HEK293 (cell line): Measurements from ENCODE around the gene CTXND2.

Experiments used
- PBX3 ChIP-seq: sonication (generic); formaldehyde crosslinking; IDR thresholded peaks from 2 replicates; pipeline ENCODE4 v1.8.1; 2022; ENCODE audit warnings: mild to moderate bottlenecking, moderate library complexity, missing genetic modification reagents
- SP2 ChIP-seq: fragments of 450-650 bp; formaldehyde crosslinking; IDR thresholded peaks from 2 replicates; pipeline ENCODE4 v1.5.1; 2016; ENCODE audit warnings: missing biosample characterization, missing genetic modification characterization
- ZBTB8A ChIP-seq: fragments of 450-650 bp; formaldehyde crosslinking; IDR thresholded peaks from 2 replicates; pipeline ENCODE4 v1.5.1; 2016; ENCODE audit warnings: missing biosample characterization, missing genetic modification characterization
- ZNF146 ChIP-seq: fragments of 450-650 bp; formaldehyde crosslinking; IDR thresholded peaks from 2 replicates; pipeline ENCODE4 v1.5.1; 2016; ENCODE audit warnings: missing biosample characterization, missing genetic modification characterization
- ZNF274 ChIP-seq, 2 experiments: fragments of 200-500 bp in 1 of 2; fragments of 450-650 bp in 1 of 2; sonication (Bioruptor generic) in 1 of 2; formaldehyde crosslinking in 1 of 2; IDR thresholded peaks; 2 replicates each; pipeline versions ENCODE4 v1.5.1 to v1.6.1; 2014 to 2016; ENCODE audit warnings: borderline replicate concordance in 1 of 2, inconsistent platforms in 1 of 2, low read length in 1 of 2, missing biosample characterization in 1 of 2, missing genetic modification characterization in 1 of 2
- ZNF580 ChIP-seq: fragments of 450-650 bp; formaldehyde crosslinking; IDR thresholded peaks from 2 replicates; pipeline ENCODE4 v1.5.1; 2016; ENCODE audit warnings: missing biosample characterization, missing genetic modification characterization
- ZSCAN23 ChIP-seq: fragments of 450-650 bp; formaldehyde crosslinking; IDR thresholded peaks from 2 replicates; pipeline ENCODE4 v1.5.1; 2016; ENCODE audit warnings: missing biosample characterization, missing genetic modification characterization
- TF ChIP-seq, protein P1 (sequence below): fragments of 450-650 bp; formaldehyde crosslinking; IDR thresholded peaks from 2 replicates; pipeline ENCODE4 v1.5.1; 2016; ENCODE audit warnings: missing biosample characterization, missing genetic modification characterization

GRCh38 chr1:150922519-150922975, 35.6 kb downstream of the CTXND2 start:
- TF ChIP-seq, protein P1, sequence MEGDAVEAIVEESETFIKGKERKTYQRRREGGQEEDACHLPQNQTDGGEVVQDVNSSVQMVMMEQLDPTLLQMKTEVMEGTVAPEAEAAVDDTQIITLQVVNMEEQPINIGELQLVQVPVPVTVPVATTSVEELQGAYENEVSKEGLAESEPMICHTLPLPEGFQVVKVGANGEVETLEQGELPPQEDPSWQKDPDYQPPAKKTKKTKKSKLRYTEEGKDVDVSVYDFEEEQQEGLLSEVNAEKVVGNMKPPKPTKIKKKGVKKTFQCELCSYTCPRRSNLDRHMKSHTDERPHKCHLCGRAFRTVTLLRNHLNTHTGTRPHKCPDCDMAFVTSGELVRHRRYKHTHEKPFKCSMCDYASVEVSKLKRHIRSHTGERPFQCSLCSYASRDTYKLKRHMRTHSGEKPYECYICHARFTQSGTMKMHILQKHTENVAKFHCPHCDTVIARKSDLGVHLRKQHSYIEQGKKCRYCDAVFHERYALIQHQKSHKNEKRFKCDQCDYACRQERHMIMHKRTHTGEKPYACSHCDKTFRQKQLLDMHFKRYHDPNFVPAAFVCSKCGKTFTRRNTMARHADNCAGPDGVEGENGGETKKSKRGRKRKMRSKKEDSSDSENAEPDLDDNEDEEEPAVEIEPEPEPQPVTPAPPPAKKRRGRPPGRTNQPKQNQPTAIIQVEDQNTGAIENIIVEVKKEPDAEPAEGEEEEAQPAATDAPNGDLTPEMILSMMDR, result peak; percentile 52
- TF ChIP-seq ZNF146 (tag by site-specific recombination) (no peak), ZBTB8A (tag by site-specific recombination) (no peak), ZNF274 (IDR thresholded peaks at IDR 0.05; ENCODE audit: low read length) (no peak), ZNF274 (tag by site-specific recombination; IDR thresholded peaks at IDR 0.05; ENCODE audit: borderline replicate concordance) (no peak), ZNF580 (tag by site-specific recombination) (no peak), SP2 (no peak), ZSCAN23 (tag by site-specific recombination) (no peak), PBX3 (CRISPR knock-in tag) (no peak)
